ENCODE measurements around the gene ASMT.
"Not testable (repeated sequence)": the region's sequence is repeated elsewhere in the genome, so short reads cannot be mapped to it uniquely, and the experiment has no call there.

Gene ASMT

GRCh38 chrX:1629244-1629643 lies 14.4 kb downstream of the ASMT start:
- no peak for DNase-seq (ENCODE audit: low read depth in 1 of 2, low spot score in 1 of 2)
- no peak for TF ChIP-seq JUND (IDR thresholded peaks at IDR 0.05; ENCODE audit: low read depth)

GRCh38 chrX:1646009-1646408 lies 31.1 kb downstream of the ASMT start:
- no peak for TF ChIP-seq JUND (IDR thresholded peaks at IDR 0.05; ENCODE audit: low read depth)
- no peak for DNase-seq (ENCODE audit: low read depth in 1 of 2, low spot score in 1 of 2)
- in situ Hi-C loops (cut with HindIII; ENCODE audit: low pct_unique_long_range_greater_than_20kb, low sequenced_read_pairs), result no loop called here

More at GRCh38 chrX:1629244-1629643, 14.4 kb downstream of the ASMT start:
- in situ Hi-C loops (cut with HindIII; ENCODE audit: low pct_unique_long_range_greater_than_20kb, low sequenced_read_pairs), result no loop called here

- no peak for DNase-seq (ENCODE audit: low read depth in 1 of 2, low spot score in 1 of 2)
- in situ Hi-C loops (cut with HindIII; ENCODE audit: low pct_unique_long_range_greater_than_20kb, low sequenced_read_pairs), result no loop called here
- TF ChIP-seq JUND (IDR thresholded peaks at IDR 0.05; ENCODE audit: low read depth), result no peak
Observed at GRCh38 chrX:1649621-1650020, 34.8 kb downstream of the ASMT start.

- peak; percentile 22 to 78 for DNase-seq (ENCODE audit: low read depth in 1 of 2, low spot score in 1 of 2)
- in situ Hi-C loops (cut with HindIII; ENCODE audit: low pct_unique_long_range_greater_than_20kb, low sequenced_read_pairs), result not testable (repeated sequence)
Observed at GRCh38 chrX:1652011-1652811, 37.4 kb downstream of the ASMT start.

- DNase-seq (ENCODE audit: low read depth in 1 of 2, low spot score in 1 of 2), result no peak
- no peak for TF ChIP-seq JUND (IDR thresholded peaks at IDR 0.05; ENCODE audit: low read depth)
- in situ Hi-C loops (cut with HindIII; ENCODE audit: low pct_unique_long_range_greater_than_20kb, low sequenced_read_pairs), result no loop called here
Observed at GRCh38 chrX:1656379-1656778, 41.5 kb downstream of the ASMT start.

GRCh38 chrX:1657367-1658070 lies 42.7 kb downstream of the ASMT start:
- no peak for TF ChIP-seq JUND (IDR thresholded peaks at IDR 0.05; ENCODE audit: low read depth)
- in situ Hi-C loops (cut with HindIII; ENCODE audit: low pct_unique_long_range_greater_than_20kb, low sequenced_read_pairs), result no loop called here
- peak in 1 of 2 experiments; percentile 5 for DNase-seq (ENCODE audit: low read depth in 1 of 2, low spot score in 1 of 2)

- in situ Hi-C loops (cut with HindIII; ENCODE audit: low pct_unique_long_range_greater_than_20kb, low sequenced_read_pairs), result no loop called here
- no peak for DNase-seq (ENCODE audit: low read depth in 1 of 2, low spot score in 1 of 2)
- no peak for TF ChIP-seq JUND (IDR thresholded peaks at IDR 0.05; ENCODE audit: low read depth)
Observed at GRCh38 chrX:1658071-1658491, 43.2 kb downstream of the ASMT start.

GRCh38 chrX:1659664-1660461 lies 45.0 kb downstream of the ASMT start:
- DNase-seq (ENCODE audit: low read depth in 1 of 2, low spot score in 1 of 2), result no peak
- no peak for TF ChIP-seq JUND (IDR thresholded peaks at IDR 0.05; ENCODE audit: low read depth)
- in situ Hi-C loops (cut with HindIII; ENCODE audit: low pct_unique_long_range_greater_than_20kb, low sequenced_read_pairs), result no loop called here

- no peak for TF ChIP-seq JUND (IDR thresholded peaks at IDR 0.05; ENCODE audit: low read depth)
- in situ Hi-C loops (cut with HindIII; ENCODE audit: low pct_unique_long_range_greater_than_20kb, low sequenced_read_pairs), result no loop called here
- peak in 1 of 2 experiments; percentile 74 for DNase-seq (ENCODE audit: low read depth in 1 of 2, low spot score in 1 of 2)
Observed at GRCh38 chrX:1661048-1661921, 46.4 kb downstream of the ASMT start.

- in situ Hi-C loops (cut with HindIII; ENCODE audit: low pct_unique_long_range_greater_than_20kb, low sequenced_read_pairs), result no loop called here
- no peak for DNase-seq (ENCODE audit: low read depth in 1 of 2, low spot score in 1 of 2)
- TF ChIP-seq JUND (IDR thresholded peaks at IDR 0.05; ENCODE audit: low read depth), result no peak
Observed at GRCh38 chrX:1661922-1662221, 47.0 kb downstream of the ASMT start.

GRCh38 chrX:1667566-1667965 lies 52.7 kb downstream of the ASMT start:
- in situ Hi-C loops (cut with HindIII; ENCODE audit: low pct_unique_long_range_greater_than_20kb, low sequenced_read_pairs), result no loop called here
- TF ChIP-seq JUND (IDR thresholded peaks at IDR 0.05; ENCODE audit: low read depth), result no peak
- DNase-seq (ENCODE audit: low read depth in 1 of 2, low spot score in 1 of 2), result no peak

GRCh38 chrX:1673337-1673736 lies 58.5 kb downstream of the ASMT start:
- DNase-seq (ENCODE audit: low read depth in 1 of 2, low spot score in 1 of 2), result peak in 1 of 2 experiments; percentile 56
- in situ Hi-C loops (cut with HindIII; ENCODE audit: low pct_unique_long_range_greater_than_20kb, low sequenced_read_pairs), result no loop called here
- TF ChIP-seq JUND (IDR thresholded peaks at IDR 0.05; ENCODE audit: low read depth), result no peak
